ENCODE results near the gene DUSP14.
"Not testable (repeated sequence)": the region's sequence is repeated elsewhere in the genome, so short reads cannot be mapped to it uniquely, and the experiment has no call there.

The DUSP14 gene, protein sequence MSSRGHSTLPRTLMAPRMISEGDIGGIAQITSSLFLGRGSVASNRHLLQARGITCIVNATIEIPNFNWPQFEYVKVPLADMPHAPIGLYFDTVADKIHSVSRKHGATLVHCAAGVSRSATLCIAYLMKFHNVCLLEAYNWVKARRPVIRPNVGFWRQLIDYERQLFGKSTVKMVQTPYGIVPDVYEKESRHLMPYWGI

DNA sequence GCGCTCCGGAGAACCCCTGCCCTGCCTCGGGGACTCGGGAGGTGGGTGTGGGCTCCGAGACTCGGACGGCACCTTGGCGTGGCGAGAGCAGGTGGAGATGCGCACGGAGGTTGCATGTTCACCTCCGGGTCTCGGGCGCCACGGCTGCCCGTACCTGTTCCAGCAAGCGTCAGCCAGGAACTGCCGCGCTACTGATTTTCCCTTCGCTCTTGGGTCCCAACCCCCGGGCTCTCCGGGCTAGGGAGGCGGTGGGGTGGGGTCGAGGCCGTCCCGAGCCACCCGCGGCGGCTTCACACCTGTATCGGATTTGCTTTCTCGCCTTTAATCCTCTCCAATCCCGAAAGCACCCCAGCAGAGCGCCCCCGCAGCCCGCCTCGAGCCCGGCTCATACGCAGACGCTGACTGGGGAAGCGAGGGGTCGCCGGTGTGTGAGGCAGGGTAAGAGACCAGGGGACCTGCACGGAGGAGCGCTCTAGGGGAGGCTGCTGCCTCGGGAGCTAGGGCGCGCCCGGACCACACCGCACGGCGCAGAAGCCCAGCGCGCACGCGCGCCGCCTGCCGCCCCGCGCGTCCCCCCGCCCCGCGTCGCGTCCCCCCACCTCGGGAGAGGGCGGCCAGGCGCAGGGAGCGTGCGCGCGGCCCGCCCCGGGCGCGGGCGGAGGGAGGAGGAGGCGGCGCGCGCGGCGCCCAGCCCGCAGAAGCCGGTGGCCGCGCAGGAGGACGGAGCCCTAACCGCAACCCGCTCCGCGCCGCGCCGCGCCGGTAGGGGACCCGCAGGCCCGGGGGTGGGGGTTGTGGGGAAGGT, at the start of gene DUSP14:
Gene DUSP14 (plus strand): TSS at position 695 of the 805 bp plus-strand sequence. CDS start 22,382 bp downstream, outside the sequence.
- peak in 48 of 51 donors; percentile 30 to 88 (median 66) for DNase-seq

DNA sequence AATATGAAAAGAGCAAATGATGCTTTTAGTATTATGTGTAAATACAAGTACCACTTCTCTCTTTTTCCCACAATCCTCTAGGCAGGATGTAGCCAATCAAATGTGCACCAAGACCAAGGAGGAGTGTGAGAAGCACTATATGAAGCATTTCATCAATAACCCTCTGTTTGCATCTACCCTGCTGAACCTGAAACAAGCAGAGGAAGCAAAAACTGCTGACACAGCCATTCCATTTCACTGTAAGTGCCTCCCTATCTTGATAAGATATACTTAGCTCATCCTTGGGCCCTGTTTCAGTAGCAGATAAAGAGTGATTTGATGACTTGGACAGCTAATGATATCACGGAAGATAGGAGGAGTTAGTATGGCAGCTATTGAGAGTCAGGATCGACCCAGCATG, 49.3 kb upstream of the DUSP14 start:
- DNase-seq = no peak

DNA sequence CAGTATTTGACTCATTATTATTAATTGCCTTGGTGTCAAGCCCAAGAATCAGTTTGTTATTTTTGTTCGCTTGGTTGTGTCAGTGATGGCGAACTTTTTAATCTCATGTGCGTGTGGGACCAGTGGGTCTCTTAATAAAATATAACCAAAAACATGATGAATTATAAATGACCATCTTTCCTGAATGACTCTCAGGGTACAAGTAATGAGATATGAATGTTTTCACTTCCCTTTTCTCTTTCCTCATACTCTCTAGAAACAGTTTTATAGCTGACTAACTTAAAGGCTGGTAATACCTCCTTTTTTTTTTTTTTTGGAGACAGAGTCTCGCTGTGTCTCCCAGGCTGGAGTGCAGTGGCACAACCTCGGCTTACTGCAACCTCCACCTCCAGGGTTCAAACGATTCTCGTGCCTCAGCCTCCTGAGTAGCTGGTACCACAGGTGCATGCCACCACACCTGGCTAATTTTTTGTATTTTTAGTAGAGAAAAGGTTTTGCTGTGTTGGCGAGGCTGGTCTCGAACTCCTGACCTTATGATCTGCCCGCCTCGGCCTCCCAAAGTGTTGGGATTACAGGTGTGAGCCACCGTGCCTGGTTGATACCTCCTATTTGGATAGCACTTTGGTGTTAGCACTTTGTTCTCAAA, 48.2 kb upstream of the DUSP14 start:
- not testable (repeated sequence) for DNase-seq

DNA sequence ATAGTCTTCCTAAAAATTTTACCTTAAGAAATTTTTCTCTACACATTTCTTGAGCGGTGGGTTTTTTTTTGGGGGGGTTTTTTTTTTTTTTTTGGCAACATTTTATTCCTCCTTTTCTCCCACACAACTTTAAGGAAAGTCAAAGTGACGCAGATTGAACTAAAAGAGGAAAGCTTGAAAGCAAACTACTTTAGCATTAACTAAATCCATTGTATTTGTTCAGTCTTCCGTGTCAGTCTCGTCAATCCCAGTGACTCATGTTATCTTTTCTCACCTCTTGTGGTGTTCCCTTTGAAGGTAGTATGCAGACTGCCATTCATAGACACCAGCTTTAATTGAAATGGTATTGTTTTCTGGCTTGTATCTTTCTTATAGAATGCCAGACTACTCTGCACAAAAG, 43.7 kb upstream of the DUSP14 start:
- peak in 1 of 51 donors; percentile 17 for DNase-seq

DNA sequence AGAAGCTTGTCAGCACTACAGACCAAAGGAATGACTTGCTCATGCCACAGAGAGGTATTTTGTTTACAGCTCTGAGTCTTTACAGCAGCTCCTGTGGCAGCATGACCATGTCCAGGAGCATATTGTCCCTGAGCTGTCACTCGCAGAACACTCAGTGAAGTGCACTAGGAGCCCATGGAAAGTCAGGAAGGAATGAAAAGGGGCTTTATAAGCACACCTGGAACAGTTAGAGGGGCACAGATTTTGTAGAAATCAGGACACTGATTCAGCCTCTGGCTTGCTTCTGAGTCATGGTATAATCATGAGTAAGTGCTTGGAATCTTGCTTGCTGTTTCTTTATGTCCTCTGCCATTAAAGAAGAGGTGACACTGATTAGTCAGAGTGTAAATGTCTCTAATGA, 42.0 kb upstream of the DUSP14 start:
- peak in 2 of 51 donors; percentile 8 to 19 for DNase-seq

DNA sequence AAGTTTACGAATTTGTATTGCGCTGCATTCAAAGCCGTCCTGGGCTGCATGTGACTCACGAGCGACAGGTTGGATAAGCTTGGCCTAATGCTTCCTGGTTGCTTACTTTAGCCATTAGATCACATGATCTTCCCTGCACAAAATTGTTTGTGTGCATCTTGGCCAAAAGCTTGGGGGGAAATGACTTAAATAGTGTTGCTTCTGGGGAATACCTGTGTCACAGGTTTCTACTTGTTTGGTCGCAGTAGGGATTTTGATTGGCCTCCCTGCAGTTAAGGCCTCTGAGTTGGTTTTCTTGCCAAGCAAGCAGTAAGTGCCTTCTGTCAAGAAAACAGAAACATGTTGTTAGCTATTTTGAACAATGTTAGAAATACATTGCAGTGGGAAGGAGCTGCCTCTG, 39.6 kb upstream of the DUSP14 start:
- no peak for DNase-seq

DNA sequence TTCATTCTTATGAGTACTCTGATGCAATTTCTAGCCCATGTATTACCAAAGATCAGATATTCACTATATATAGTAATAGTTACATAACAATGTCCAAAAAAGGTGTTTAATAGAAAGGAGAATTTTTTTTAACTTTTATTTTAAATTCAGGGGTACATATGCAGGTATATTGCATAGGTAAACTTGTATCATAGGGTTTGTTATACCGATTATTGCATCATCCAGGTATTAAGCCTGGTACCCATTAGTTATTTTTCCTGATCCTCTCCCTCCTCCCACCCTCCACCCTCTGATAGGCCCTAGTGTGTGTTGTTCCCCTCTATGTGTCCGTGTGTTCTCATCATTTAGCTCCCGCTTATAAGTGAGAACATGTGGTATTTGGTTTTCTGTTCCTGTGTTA, 31.9 kb upstream of the DUSP14 start:
- not testable (repeated sequence) for DNase-seq

DNA sequence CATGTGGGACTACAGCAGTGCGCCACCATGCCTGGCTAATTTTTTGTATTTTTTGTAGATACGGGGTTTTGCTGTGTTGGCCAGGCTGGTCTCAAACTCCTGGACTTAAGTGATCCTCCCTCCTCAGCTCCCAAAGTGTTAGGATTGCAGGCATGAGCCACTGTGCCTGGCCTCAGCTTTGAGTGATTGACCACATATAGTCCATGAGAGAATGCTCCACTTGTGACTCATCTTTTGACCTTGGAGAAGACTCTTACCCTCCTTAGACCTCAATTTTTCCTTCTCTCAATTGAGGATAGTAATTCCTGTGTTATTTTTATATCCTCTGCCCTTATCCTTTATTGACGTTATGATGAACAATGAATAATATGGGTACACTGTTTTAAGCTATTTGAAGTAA, 30.9 kb upstream of the DUSP14 start:
- DNase-seq = no peak

DNA sequence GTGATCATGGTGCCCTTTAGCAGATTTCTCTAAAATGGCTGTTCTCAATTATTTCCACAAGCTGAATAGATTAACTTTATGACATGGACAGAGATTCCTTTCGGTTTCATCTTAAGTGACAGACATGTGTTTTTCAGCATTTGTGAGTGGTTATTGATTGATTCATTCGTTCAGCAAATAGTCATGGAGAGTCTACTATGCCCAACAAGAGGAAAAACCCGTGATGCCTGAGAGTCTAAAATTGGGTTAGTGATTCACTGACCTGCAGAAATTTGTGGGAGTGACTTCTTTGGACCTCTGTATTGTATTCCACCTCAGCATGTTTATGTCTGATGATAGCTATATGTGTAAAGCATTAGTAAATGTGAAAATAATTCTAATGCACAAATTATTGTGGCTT, 28.0 kb upstream of the DUSP14 start:
- DNase-seq = no peak

DNA sequence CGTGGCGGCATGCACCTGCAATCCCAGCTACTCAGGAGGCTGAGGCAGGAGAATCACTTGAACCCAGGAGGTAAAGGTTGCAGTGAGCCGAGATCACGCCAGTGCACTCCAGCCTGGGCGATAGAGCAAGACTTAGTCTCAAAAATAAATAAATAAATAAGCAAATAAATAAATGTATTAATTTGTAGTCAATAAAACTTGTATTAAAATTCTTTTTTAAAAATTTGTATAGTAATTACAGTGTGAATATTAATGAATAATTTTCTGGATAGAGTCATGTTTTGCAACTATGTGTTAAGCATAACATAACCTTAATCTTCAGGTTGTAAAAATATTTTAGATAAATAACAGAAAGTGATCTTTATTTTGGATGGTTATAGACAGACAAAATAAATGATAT, 27.2 kb upstream of the DUSP14 start:
- no peak for DNase-seq

DNA sequence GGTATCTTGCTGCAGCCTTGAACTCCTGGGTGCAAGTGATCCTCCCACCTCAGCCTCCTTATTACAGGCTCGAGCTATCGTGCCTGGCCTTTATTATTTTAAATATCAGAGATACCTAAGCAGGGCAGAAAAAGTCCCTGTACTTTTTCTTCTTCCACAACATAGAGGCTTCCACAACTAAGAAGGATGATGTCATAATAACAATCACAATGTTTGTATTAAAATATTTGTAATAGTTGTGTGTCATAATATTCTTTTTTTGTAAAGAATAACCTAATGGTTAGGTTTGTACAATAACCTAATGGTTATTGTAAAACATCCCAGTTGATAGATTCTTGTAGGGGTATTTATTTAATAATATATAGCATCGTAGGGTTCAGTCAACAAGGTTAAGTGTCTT, 26.7 kb upstream of the DUSP14 start:
- DNase-seq = no peak

DNA sequence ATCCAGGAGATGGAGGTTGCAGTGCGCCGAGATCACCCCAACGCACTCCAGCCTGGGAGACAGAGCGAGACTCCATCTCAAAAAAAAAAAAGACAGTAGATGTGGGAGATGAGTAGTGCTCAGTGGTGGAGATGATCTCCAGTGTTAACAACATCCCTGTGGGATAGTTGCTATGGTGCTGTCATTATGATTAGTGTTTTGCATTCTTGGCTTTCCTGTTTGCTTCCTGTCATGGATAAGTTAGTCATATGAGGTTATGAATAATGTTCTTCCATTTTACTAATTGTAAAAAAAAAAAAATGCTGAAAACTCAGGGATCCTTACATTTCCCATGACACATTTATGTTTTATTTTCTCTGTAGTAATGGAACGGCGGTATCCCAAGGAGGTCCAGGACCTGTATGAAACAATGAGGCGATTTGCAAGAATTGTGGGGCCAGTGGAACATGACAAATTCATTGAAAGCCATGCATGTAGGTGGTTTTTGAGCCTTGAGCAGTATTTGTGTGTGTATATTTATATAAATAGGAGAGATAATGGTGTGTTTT, 24.5 kb upstream of the DUSP14 start:
- DNase-seq = no peak

DNA sequence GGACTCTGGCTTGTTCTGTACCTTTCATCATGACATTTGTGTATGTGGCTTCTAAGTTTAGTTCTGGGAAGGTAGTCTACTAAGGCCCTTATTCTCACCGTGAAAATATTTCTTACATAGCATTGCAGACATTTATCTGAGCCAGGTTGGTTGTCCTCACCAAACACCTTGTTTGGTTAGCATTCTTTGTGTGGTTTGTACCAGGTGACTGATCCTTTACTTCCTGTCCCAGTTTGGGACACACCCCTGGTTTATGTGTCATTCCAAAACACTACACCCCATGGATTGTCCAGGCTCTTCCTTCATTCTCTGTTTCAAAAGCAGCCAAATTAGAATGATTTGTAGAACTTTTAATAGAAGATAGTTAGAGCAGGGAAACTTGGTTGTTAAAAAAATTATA, 23.2 kb upstream of the DUSP14 start:
- DNase-seq = no peak

DNA sequence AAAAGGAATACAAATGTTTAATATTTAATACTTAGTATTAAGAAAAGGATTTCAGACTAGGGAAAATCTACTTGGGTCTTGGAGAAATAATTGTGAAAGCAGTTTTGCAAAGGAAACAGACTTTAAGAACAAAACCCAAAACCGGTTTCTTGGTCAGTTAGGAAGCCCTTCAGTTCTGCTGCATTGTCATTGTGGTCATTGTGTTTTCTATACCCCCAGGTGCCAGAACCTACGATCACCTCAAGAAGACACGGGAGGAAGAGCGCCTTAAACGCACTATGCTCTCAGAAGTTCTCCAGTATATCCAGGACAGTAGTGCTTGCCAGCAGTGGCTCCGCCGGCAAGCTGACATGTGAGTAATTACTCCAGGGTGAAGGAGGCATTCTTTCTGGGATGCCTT, 19.5 kb upstream of the DUSP14 start:
- no peak for DNase-seq

DNA sequence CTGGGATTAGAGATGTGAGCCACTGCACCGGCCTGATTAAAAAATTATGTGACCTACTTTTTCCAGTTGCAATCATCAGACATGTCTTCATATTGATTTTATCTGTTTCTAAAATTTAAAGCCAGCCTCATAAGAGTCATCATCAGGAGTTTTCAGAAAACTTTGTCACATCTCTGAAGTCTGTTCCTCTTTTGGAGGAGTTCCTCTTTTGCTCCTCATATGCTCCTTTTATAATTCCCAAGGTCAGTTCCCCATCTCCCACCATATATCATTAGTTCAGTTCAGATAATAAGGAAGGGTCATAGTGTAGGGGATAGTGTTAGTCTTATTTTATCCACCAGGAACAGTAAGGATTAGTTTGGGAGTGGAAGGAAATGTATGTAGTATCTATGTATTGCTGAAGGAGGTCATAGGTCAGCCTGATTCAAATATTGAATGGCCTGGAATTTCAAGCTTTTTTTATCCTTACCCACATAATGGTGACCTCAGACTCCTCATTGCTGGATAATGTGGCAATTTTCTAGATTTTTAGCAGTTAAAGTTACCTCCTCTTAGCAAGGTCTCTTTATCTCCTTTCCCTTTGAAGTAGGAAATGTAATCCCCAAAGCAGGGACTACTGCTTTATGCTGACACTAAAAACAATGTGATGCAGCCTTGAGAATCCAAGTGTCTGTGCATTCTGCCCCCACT, 13.8 kb upstream of the DUSP14 start:
- no peak for DNase-seq

DNA sequence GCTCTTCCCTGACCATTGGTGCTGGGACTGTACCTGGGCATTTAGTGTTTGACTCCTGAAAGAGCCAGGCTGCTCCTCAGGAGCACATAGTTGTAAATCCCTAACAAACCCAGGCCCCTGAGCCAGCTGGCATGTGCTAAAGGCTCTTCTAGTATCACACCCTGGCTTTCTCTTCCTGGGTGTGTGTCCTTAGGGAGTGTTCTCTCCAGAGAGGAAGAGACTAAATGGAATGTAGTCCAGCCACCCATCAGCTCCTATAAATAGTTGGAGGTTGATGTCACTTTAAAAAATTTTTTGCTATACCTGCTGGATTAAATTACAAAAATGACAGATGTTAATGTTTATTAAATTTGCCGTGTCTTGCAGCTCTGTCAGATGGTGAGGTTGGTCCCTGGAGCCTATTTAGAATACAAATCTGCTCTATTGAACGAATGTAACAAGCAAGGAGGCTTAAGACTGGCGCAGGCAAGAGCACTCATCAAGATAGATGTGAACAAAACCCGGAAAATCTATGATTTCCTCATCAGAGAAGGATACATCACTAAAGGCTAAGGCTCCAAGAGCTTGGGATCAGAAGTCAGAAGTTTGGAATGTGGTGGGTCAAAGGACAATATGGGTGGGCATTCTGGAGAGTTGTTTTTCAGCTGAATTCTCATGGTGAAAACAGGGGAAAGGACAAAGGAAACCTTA, 13.1 kb upstream of the DUSP14 start:
- DNase-seq = no peak

DNA sequence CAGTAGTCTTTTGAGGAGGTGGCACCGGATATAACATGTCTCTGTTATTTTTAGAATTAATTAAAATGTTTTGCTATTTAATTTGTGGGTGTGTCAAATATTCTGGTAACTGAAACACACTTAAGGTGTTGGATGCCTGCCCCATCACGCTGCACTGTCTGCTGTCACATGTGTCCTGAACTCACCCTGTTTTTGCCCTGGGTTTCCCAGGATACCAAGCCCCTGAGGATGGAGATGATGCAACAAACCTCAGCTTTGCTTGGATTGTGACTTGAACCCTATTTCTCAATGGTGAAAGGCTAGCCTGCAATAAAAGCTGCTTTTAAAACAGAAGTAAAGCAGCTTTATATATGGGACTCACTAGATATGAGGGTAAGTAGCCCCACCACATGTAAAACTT, 11.5 kb upstream of the DUSP14 start:
- peak in 2 of 51 donors; percentile 6 to 7 for DNase-seq

DNA sequence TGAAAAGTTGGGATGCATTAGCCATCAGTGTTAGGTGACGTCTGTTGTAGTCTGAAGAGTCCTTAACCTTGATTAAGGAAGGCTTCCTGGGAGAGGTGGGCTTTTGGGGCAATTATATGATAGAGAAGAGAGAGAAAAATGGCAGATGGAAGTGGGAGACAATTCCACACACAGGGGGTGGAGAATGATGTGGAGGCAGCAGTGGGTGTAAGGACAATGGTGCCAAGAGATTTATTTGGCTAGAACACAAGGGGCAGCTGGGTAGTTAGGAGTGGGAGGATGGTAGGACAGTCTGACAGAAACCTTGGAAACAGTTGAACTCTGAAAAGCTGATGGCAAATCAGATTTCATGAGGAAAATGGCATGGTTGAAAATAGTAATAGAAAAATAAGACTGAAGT, 10.7 kb upstream of the DUSP14 start:
- DNase-seq = no peak

DNA sequence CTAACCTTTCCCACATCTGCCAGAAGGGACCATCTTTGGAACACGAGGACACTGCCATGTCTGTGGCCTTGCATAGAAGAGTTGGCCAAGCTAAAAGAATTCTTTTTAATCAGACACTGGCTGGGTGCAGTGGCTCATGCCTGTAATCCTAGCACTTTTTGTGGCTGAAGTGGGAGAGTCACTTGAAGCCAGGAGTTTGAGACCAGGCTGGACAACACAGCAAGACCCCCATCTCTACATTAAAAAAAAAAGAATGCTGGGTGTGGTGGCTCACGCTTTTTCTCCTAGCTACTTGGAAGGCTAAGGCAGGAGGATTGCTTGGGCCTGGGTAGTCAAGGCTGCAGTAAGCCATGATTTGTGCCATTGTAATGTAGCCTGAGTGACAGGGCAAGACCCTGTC, 9.3 kb upstream of the DUSP14 start:
- DNase-seq = no peak

DNA sequence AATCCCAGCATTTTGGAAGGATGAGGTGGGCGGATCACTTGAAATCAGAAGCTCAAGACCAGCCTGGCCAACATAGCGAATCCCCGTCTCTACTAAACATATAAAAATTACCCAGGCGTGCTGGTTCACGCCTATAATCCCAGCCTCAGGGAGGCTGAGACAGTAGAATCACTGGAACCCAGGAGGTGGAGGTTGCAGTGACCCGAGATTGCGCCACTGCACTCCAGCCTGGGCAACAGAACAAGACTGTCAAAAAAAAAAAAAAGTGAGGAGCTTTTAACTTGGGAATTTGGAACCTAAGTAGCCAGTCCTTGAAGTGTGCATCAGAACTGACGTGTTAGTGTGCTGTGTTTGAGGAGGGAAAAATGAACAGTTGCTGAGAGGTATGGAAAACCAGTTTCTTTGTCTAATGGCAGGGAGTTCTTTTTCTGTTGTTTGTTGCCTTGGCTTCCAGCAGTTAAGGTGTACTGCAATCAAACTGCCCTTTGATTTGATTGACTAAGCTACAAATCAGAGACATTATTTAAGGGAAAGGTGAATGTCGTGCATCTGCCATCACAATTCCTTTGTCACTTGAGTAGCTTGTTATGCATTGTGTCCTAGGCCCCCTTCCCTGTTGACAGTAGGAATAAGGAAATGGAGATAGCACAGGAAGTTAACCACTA, 8.6 kb upstream of the DUSP14 start:
- DNase-seq = no peak

Measured in hypothalamus (tissue), 51 donors.